Measurements from ENCODE around the gene OR8D2. TPM values are rescaled to one million over a fixed set of nuclear protein-coding genes. Genes with fewer than 3 reads are reported as not detected.

Gene OR8D2
- polyA plus RNA-seq, 2 of the 4 experiments (the other 2 are of a cell fraction) = not detected

DNA sequence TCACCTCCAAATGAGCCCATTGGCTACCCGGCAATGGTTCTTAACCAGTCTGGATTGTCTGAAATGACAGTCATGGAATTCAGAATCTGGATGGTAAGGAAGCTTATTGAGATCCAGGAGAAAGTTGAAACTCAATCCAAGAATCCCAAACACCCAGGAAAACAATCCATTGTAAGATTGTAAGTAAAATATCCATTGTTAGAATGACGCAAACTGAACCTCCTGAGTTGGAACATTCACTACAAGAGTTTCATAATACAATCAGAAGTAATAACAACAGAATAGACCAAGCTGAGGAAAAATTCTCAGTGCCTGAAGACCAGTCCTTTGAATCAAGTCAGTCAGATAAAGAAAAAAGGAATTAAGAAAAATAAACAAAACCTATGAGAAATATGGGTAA, 41.7 kb downstream of the OR8D2 start:
- CTCF ChIA-PET = interaction anchor here (1.4 kb wide), 1 partner anchor 206 kb away, joined by 4 read pairs; no protein-coding TSS in a partner anchor
- POLR2A ChIA-PET = no interaction called here
- DNase-seq (ENCODE audit: low read depth in 1 of 2, low spot score in 1 of 2) = no peak
- no peak for FAIRE-seq
- ATAC-seq = no peak
- Histone ChIP-seq H3K9me3 (no peaks in the 10 kb centered on the region), H3K4me1 (no peaks in the 10 kb centered on the region), H3K4me3 (no peak overlapping the region), H3K27ac (no peak overlapping the region), H3K4me2 (no peak overlapping the region)
- WGBS (ENCODE audit: missing lambda C conversion rate) = 40% methylated on average over 2 of the region's 2 CpGs
- TF ChIP-seq CBX8 (IDR thresholded peaks at IDR 0.05) (no peak), HOXA7 (CRISPR knock-in tag; IDR thresholded peaks at IDR 0.05) (no peak)

- CTCF ChIA-PET = interaction anchor here (1.4 kb wide), 1 partner anchor 206 kb away, joined by 4 read pairs; no protein-coding TSS in a partner anchor
- H3K4me3 ChIP-seq = no peak overlapping the region
- ATAC-seq = no peak
- POLR2A ChIA-PET = no interaction called here
- H3K4me1 ChIP-seq = no peaks in the 10 kb centered on the region
- TF ChIP-seq CBX8 (IDR thresholded peaks at IDR 0.05) (no peak), HOXA7 (CRISPR knock-in tag; IDR thresholded peaks at IDR 0.05) (no peak), ZSCAN20 (CRISPR knock-in tag; IDR thresholded peaks at IDR 0.05) (no peak), CHD2 (IDR thresholded peaks at IDR 0.05; ENCODE audit: low read length, partially characterized antibody) (no peak), EHF (CRISPR knock-in tag; IDR thresholded peaks at IDR 0.05) (no peak), HEYL (CRISPR knock-in tag; IDR thresholded peaks at IDR 0.05) (no peak), MAFK (IDR thresholded peaks at IDR 0.05; ENCODE audit: partially characterized antibody) (no peak), CHD4 (IDR thresholded peaks at IDR 0.05; ENCODE audit: borderline replicate concordance) (no peak)
- H3K27ac ChIP-seq = no peak overlapping the region
- no peaks in the 10 kb centered on the region for H3K9me3 ChIP-seq
- H3K4me2 ChIP-seq = no peak overlapping the region
- no peak for DNase-seq (ENCODE audit: low read depth in 1 of 2, low spot score in 1 of 2)
- FAIRE-seq = no peak
- 9% methylated on average over 1 of the region's 3 CpGs for WGBS (ENCODE audit: missing lambda C conversion rate)
Measured at GRCh38 chr11:124277804-124278203, 42.2 kb downstream of the OR8D2 start.

DNA sequence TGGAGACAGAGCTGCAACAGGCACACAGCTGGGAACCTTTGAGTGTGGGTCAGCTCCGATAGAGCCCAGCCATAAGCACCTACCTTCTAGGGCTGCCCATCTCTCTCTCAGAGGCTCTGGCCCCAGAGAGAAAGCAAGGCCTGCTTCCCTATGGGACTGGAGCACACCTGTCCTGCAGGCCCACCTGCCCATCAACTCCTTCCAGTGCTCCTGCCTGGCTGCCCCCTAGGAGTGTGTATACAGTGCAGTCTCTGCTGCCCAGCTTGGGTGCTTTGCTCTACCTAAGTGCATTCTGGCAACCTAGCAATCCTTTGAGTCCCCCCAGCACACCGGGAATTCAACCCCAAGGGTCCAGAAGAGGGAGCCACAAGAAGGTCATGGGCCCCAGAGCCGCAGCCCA, 42.8 kb downstream of the OR8D2 start:
- Histone ChIP-seq H3K4me2 (no peak overlapping the region), H3K4me3 (no peak overlapping the region), H3K27ac (no peak overlapping the region), H3K9me3 (no peaks in the 10 kb centered on the region), H3K4me1 (no peaks in the 10 kb centered on the region)
- 10% methylated on average over 1 of the region's 3 CpGs for WGBS (ENCODE audit: missing lambda C conversion rate)
- TF ChIP-seq, protein P1, sequence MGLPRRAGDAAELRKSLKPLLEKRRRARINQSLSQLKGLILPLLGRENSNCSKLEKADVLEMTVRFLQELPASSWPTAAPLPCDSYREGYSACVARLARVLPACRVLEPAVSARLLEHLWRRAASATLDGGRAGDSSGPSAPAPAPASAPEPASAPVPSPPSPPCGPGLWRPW (IDR thresholded peaks at IDR 0.05) = no peak
- TF ChIP-seq ESRRA (IDR thresholded peaks at IDR 0.05; ENCODE audit: borderline replicate concordance, low read length) = no peak
- no peak for TF ChIP-seq HMGXB4 (CRISPR knock-in tag; IDR thresholded peaks at IDR 0.05; ENCODE audit: borderline replicate concordance)
- TF ChIP-seq KDM5A (IDR thresholded peaks at IDR 0.05) = no peak
- TF ChIP-seq CBX8 (IDR thresholded peaks at IDR 0.05) = no peak
- TF ChIP-seq CBX2 (IDR thresholded peaks at IDR 0.05; ENCODE audit: borderline replicate concordance, low read depth) = no peak
- no peak for TF ChIP-seq RAD21 (conservative IDR thresholded peaks at IDR 0.05 in 1 of 2, IDR thresholded peaks at IDR 0.05 in 1 of 2)
- TF ChIP-seq FOSL2 (IDR thresholded peaks at IDR 0.05) = no peak
- no peak for TF ChIP-seq FOSL2 (CRISPR knock-in tag; IDR thresholded peaks at IDR 0.05)
- TF ChIP-seq PHF8 (IDR thresholded peaks at IDR 0.05; ENCODE audit: borderline replicate concordance, low read depth) = no peak
- no peak for TF ChIP-seq RCOR1 (IDR thresholded peaks at IDR 0.05; ENCODE audit: low read depth, low read length)
- no peak for TF ChIP-seq KDM1A (IDR thresholded peaks at IDR 0.05; ENCODE audit: low read depth)
- no peak for TF ChIP-seq HOXB13 (CRISPR knock-in tag; IDR thresholded peaks at IDR 0.05; ENCODE audit: low read depth)
- no peak for TF ChIP-seq FOXS1 (CRISPR knock-in tag; IDR thresholded peaks at IDR 0.05)
- no peak for TF ChIP-seq EP300 (IDR thresholded peaks at IDR 0.05)
- no peak for TF ChIP-seq GATA3 (IDR thresholded peaks at IDR 0.05; ENCODE audit: borderline replicate concordance)
- no peak for TF ChIP-seq EHF (CRISPR knock-in tag; IDR thresholded peaks at IDR 0.05)
- ChIA-PET POLR2A (no interaction called here), CTCF (interaction anchor here (1.4 kb wide), 1 partner anchor 205 kb away, joined by 4 read pairs; no protein-coding TSS in a partner anchor)
- DNase-seq (ENCODE audit: low read depth in 1 of 2, low spot score in 1 of 2) (no peak), FAIRE-seq (no peak), ATAC-seq (no peak)

Measured in A549 (cell line).